Astrocyte of the hippocampus (primary cell): ENCODE results near the gene ITGBL1.

Source experiments
- DNase-seq: peaks from one replicate; pipeline ENCODE4 v3.0.0; 2011; ENCODE audit warnings: low read depth, low spot score

ITGBL1 gene, protein sequence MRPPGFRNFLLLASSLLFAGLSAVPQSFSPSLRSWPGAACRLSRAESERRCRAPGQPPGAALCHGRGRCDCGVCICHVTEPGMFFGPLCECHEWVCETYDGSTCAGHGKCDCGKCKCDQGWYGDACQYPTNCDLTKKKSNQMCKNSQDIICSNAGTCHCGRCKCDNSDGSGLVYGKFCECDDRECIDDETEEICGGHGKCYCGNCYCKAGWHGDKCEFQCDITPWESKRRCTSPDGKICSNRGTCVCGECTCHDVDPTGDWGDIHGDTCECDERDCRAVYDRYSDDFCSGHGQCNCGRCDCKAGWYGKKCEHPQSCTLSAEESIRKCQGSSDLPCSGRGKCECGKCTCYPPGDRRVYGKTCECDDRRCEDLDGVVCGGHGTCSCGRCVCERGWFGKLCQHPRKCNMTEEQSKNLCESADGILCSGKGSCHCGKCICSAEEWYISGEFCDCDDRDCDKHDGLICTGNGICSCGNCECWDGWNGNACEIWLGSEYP

DNA sequence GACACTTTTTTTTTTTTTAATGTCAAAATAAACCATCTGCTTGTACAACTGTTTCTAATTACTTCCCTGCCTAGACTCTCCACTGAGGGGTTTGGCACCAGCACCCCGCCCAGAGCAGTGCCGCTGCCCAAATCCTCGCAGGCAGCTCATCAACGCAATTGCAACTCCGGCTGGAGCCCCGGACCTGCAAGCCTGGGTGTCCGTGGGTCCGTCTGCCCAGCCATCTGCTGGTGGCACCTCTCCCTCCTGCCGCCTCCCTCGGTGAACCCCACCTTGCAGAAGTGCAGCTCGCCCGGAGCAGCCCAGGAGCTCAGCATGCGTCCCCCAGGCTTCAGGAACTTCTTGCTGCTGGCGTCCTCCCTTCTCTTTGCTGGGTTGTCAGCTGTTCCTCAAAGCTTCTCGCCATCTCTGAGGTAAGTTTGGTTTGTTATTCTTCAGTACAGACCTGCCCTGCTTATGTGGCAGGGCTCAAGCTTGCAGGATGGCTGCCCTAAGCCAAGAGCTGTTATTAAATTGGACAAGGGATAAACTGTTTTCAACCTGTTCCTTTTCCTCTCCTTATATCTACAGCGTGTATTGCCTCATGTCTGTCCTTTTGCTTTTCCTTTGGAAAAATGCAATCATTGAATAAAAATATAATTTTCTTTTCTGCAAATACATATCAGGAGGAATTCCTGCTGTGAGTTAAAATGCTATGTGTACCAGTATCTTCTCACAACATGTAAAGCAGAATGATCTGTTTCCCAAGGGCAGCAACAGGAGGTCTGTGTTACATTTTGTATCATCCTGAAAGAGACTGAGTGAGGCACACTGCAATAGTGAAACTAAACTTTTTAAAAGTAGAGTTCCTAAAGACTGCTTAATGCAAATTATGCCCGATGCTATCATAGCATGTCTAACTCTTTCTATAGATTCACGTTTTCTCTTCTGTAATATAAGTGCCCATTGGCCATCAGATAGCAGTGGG is at the start of gene ITGBL1:
Gene ITGBL1, plus strand, starts transcription at position 157 of the 967 bp plus-strand sequence. Its CDS starts 159 bp downstream, at position 316.
- peak; percentile 15 for DNase-seq

DNA sequence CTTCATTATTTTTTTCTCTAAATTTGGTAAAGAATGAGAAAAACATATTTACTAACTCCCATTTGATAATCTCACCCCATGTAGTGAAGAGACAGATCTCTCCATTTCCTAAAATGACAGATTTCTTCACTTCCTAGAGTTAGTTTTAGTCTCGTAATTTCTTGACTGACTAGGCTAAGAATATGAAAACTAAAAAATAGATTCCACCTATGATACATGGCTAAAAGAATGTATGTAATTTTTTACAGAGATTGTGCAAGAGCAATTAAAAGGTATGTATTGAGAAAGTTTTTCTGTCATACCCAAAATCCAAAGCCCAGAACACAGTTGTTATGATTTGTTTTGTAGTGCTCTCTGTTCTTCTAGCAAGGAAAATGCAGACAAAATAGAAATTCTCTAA is 45.7 kb upstream of the ITGBL1 start:
- no peak for DNase-seq

DNA sequence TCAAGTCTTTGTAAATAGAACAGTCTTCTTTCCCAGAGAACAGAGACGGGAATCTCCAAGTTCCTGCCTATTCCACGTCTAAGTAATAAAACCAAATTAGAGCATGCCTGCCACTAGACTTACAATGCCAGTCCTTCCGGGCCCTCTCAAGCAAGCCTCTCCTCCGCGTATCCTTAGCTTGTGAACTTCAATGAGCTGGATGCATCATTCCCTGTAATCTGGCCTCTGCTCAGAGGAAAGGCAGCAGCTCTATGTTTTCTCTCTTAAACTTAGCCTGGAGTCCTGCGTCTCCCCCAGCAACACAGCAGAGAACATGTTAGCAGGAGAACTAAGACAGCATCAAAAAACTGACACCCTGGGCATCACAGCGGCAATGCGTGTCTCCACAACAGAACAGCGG is 44.3 kb upstream of the ITGBL1 start:
- DNase-seq, result no peak

DNA sequence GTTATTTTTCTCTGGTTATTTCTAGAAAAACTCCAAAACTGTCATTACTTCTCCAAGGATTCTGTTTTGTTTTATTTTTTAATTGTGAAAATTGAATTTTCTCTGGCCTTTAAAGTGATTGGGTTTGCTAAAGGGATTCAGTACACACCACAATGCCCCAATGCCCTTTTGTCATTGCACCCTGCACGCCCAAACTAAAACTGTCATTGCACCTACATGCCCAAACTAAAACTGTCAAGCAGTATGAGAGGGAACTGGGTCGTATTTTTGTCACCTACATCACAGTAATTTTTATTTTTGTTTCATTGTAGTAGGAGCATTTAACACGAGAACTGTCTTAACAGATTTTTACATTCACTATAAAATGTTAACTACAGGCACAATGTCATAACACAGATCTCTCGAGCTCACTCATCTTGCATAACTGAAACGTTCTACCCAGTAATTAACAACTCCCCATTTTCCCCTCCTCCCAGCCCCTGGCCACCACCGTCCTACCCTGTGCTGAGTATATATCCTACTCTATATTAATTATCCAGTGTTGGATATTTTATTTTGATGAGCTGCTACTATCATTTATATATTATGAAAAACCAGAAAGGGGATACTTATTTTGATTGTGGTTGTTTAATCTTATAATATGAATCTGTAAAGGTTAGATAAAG is 43.4 kb upstream of the ITGBL1 start:
- no peak for DNase-seq

DNA sequence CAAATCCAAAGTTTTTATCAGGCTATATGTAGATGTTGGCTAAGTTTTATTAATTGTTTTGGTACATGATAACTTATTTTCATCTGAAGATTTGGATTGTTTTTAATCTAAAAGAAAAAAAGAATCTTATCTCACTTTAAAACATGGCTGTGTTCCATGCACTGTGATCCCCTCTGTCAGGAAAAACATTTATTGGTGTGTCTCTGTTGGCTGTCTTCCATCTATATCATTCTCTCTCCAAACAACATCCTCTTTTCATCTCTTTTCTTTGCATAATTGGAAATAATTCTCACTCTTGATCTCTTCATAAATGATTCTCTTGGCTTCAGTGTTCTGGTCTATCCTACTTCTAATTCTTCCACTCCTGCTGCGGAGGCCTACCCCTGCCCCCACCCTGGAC is 40.4 kb upstream of the ITGBL1 start:
- no peak for DNase-seq

DNA sequence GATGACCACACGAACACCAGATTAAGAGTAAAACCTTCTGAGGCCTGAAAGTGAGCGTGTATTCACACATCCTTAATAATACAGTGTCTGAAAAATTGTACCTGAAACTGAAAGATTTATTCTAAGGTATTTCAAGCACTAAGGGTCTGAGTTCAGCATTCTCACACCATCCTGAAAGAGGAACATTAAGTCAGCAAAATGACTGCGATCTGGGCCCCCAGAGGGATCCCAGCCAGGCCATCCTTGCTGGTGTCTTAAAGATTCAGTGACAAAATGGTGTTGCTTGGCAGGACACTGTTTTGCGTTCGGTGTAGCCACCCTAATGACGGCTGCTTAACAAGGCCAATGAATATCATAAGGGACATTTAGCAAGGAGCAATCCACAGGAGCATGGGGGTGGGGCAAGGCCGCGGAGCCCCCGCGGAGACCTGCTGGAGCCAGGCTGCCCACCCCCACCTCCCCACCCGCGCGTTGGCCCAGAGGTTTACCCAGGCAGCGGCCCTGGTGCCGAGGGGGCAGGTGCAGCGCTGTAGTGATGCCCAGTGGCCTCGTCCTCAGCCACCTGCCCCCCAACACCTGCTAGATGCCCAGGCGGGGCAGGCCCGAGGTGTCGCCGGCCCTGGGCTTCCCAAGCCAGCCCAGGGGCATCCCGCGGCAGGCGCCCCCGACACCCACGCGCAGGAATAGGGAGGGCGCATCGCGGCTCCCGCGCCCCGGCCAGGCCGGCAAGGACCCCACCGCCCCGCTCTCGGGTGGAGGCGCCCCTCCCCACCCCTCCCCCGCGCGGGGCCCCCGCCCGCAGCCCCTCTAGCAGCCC is 36.9 kb upstream of the ITGBL1 start:
- peak; percentile 39 for DNase-seq

DNA sequence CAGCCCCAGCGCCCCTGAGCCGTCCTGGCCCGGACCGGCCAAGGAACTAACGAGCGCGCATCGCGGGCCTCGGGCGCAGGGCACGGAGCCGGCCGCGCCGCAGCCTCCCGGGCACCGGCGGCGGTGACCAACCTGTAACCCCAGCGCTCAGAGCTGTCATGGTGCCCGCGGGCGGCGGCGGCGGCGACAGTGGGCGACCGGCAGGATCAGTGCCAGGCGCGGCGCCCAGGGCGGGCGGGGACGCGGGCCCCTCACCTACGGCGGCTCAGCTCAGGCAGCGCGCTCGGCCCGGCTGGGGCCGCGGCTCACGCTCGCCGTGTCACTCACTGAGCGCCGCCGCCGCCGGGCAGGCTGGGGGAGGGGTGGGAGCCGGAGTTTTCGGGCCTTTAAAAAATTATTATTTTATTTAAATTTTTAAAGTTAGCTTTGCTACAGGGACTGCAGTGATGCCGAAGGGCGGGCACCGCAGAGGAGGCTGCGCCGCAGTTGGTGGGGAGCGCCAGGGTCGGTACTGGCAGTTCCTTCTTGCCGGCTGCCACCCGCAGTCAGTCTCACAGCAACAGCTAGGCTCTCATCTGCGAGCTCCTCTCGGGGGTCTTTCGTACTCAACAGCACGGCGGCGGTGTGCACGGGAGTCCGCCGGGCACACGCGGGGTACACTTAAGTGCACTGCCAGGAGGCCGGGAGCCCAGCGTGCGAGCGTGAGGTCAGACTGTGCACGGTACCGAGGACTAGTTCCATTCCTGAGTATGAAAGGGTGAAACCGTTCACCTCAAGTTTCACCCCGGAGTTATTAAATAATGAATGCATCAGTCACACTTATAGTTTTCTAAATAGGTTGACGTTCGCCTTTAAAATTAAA is 36.1 kb upstream of the ITGBL1 start, which contains the start of gene NALCN:
Gene NALCN, minus strand, starts transcription at position 328 of the 862 bp plus-strand sequence. CDS start 17,382 bp downstream, outside the sequence.
- DNase-seq, result peak; percentile 69

DNA sequence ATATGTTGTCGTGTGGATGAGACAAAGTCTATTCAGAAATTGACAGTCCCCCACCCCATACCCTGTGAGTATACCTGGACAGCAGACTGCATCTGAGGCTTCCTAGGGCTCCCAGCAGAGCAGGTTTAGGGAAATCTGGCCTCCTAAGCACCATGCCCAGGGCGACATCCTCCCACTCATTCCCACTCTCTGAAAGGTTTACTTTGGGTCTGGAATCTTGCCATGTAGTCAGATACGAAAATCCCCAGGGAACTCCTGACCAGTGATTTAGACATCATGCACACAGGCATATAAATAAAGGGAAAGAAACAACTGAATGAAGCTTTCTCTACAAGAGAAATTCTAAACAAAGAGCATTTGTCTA is 35.5 kb upstream of the ITGBL1 start:
- peak; percentile 74 for DNase-seq

DNA sequence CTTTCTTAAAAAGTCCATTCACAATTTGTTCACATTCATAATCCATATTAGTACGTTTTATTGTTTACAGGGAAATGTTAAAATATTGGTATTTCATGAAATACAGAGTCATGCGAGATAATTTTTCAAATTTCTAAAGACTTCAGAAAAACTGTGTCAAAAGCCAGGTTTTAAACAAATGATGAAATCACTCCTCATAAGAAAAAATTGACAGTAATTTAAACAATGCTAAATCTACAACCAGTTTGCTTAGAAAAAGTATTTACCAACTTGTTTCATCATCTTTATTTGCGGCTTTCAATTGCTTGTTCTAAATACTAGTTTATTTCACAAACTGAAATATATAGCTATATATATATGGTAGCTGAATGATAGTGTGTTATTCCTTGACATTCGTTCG is 35.0 kb upstream of the ITGBL1 start:
- no peak for DNase-seq

DNA sequence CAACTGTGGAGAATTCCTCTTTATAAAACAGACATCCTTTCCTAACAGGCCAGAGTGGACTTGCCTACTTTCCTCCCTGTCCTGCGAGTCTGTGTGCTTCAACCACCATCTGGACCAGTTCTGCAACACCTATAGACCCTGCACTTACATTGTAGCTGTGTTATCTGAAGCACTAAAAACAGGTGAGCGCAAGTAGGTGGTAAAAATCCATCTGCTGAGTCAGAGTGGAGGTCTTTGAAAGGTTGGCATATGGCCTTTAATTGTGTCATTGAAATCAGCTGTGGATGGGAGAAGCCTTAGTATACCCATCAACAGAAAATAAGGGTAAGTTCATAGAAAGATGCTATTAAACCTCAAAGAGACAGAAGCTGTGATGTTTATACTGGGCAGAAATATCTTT is 28.6 kb upstream of the ITGBL1 start:
- no peak for DNase-seq

DNA sequence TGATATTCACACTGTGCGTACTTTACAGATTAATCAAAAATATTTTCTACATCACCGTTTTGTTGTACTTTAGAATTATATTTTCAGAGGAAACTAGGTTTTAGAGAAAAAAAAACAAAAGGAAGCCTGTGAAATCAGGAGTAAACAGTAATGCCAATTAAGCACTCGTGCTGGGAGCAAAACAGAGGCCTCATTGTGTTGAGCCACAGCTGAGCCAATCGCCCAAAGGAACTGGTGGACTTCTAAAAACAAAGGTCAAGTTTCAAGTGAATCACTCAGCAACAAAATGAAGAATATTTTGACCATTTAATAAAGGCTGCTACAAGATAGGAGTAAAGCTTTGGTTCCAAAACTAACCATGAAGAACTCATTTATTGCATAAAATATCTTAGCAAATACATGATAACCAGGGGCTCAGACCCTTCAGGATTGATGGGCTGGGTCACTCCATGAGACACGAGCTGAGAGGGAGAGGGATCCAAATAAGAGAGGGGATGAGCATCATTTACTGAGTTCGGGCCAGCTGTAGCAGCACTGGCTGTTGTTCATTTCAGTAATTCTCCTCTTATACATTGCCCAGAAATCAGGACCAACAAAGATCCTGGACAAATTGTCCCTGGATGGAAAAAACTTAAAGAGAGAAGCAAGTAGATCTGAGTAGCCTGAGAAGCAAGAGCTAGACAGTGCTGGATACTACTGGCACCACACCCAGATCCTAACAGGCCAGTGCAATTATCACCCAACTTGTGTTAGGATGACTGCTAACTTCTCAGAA is 27.9 kb upstream of the ITGBL1 start:
- peak; percentile 50 for DNase-seq

DNA sequence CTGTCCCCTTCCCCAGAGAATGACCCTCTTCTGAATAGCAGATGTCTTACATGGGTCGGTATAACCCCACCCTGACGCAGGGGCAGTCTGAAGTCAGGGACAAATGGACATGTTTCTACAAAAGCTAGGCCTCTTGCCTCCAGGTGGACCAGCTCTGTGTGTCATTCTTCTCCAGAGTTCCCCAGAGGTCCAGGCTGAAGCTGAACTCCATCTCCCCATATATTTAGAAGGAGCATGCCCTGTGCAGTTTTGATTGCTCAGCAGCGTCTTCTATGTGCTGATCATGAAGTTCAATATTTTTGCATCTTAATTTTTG is 27.4 kb upstream of the ITGBL1 start:
- no peak for DNase-seq

DNA sequence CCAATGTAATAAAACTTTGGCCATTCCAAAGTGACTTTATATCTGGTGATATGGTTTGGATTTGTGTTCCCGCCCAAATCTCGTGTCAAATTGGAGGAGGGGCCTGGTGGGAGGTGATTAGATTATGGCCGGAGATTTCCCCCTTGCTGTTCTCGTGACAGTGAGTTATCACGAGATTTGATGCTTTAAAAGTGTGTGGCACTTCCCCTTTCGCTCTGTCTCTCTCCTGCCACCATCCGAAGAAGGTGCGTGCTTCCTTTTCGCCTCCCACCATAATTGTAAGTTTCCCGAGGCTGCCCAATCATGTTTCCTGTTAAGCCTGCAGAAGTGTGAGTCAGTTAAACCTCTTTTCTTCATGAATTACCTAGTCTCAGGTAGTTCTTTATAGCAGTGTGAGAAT is 26.9 kb upstream of the ITGBL1 start:
- no peak for DNase-seq

DNA sequence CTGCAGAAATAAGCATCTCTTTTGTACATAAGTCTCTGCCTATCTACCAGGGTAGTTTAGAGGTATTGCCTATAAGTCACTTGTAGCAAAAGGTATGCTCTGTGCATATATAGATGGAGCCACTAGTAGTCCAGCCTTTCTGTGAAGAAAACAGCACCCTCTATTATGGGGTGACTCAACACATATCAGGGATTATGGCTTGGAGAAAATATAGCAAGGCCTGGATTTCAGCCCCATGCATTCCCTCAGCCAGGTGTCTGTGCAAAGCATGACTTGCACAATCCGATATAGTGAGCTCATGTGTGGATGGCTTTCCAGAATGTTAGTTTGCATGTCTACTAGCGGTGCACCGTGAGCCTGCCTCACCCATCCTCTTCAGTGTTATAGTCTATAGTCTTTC is 22.7 kb upstream of the ITGBL1 start:
- no peak for DNase-seq

DNA sequence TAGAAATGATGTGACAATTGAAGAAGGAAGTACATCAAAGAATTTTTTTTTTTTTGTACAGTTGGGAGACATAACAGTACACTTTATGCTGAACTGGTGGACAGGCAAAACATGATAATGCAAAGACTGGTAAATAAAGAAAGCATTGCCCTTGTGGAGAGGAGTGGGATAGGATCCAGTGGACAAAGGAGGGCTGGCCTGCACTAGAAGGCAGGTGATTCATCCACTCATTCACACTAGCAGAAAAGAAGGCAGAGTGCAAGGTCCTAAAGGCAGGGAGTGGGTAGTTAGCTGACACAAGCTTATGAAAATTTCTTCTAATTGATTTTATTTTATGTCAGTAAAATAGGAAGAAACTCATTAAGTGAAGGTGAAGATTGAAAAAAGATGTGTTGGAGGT is 18.6 kb upstream of the ITGBL1 start:
- DNase-seq, result peak; percentile 13

DNA sequence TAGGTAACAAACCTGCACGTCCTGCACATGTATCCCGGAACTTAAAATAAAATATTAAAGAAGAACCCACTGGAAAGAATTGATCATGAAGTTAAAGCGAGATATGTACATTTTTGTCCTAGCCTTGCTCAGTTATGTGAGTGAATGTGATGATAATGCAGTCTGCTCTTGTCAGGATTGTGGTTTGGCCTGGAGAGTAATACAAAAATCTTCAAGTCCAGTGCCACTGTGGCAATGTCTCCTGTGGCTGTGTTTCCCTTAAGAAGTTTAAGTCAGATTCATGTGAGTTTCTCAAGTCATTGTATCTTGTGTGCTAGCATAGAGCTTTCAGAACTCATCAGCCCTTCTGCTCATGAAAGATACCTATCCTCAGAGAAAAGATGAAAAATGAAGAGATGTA is 18.0 kb upstream of the ITGBL1 start:
- DNase-seq, result peak; percentile 38

DNA sequence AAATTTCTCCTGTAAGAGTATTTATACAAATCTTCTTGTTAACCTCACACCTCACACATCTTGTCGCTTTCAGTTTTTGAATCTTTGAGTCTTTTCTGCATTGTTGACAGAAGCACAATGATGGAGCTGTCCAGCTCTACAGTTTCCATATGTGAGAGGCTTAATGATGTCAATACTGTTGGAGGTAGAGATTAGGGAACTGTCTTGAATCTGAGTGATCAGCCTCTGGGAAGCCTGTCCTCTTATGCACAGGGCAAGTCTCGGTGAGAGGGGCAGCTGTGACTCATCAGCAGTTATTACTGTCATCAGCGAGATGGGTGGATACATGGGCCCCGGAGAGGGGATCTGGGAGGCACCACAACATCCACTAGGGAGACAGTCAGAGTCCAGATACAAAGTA is 4.6 kb upstream of the ITGBL1 start:
- DNase-seq, result no peak

DNA sequence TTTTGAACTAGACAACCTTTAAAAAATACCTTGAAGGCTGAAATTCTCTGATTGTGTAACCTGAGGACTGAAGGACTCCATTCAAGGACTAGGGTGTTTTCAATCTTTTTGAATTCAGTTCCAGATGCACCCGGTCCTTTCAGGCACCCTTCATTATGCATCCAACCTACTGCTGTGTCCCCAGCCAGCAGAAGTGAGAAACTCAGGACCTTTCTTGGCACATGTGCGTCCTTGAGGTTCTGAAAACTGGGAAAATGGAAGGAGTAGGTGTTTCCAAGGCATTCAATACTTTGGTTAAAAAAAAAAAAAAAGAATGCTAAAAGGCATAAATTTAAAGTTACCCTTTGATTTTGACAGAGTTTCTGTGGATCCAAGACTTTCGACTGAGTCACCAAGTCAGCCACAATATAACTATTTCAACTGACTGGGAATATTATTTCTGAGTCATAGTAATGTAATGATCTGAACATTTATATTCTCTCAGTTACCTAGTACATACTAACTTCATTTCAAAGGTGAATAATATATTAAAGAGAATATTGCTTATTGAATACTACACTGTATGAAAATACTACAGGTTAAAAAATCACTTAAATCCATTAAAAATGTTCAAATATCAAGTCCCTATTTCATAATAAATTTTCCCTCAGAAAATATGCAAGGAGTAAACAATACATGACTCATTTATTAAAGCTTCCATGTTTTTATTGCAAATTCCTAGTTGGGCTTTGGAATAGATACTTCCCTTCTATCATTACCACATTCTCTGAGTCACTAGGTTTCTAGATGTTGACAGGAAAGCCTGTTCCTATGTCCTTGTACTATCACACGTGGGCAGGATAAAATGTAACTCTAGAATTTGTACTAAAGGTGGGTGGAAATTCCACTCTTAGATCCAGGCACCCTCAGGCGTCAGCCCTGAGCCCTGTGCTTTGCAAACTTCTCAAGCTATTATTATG is 2.4 kb upstream of the ITGBL1 start:
- DNase-seq, result peak; percentile 76
